GM12873 (cell line): ENCODE measurements around the gene DCLRE1C.

ENCODE experiments used
- CTCF ChIP-seq: IDR thresholded peaks from 2 replicates; pipeline ENCODE4 v1.5.1; 2012; ENCODE audit warnings: low read depth, mild to moderate bottlenecking, moderate library complexity, low read length, control low read depth; ENCODE audit not compliant: insufficient read depth; ENCODE audit errors: missing control alignments

DCLRE1C gene

GRCh38 chr10:14905890-14906289, 48.0 kb downstream of the DCLRE1C start:
- no peak for TF ChIP-seq CTCF

DNA sequence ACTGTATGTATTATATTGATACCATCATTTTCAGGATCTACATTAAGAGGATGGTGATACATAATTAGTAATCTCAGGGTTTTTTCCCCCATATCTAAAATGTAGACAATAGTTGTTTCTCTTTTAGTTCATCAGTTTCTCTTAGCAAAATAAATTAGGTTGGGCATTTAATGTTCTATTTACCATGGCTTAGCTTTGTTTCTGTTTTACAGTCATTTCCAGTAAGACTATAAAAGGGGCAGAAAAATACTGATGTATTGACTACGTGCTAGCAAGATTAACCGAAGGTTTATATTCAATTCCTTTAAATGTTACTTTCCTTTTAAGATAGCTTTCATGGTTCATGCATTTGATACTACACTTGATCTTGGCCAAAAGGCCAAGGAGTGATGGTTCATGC, 49.0 kb downstream of the DCLRE1C start:
- TF ChIP-seq CTCF = no peak

- TF ChIP-seq CTCF = peak; percentile 61
Observed at GRCh38 chr10:14904316-14904732, 49.6 kb downstream of the DCLRE1C start.

DNA sequence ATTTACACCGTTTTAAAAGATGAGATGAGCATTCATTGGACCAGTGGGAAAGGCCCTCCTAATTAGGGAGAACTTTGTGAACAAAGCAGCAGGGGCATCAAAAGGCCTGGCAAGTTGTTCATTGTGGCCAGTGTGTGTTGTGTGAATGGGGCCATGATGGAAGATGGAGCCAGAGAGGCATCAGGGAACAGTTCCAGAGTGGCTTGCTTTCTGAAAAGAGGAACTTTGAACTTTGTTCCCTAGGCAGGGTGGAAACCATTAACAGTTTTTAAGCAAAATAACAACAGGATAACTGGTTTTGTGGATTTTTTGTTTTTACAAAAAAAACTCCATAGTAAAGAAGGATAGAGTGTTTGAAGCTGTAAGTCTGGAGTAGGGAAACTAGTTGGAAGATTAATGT, 62.7 kb downstream of the DCLRE1C start:
- no peak for TF ChIP-seq CTCF

DNA sequence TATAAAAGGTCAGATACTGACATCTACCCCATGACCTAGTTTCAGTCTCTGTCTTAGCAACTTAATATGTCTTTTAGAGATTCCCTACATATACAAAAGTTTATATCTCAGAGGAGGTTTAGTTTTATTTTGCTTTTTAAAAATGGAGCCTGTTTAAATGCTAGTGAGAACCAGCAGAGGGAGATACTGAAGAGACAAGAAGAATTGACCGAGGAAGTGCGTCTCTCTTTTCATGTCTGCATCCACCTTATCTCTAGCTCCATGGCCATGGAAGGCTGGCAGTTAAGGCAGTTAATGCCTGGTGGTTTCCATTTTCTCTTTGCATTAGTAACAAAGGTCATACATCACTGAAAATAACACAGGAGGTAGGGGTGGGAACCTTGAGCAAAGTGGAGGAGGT, 64.6 kb downstream of the DCLRE1C start:
- TF ChIP-seq CTCF = peak; percentile 26

DNA sequence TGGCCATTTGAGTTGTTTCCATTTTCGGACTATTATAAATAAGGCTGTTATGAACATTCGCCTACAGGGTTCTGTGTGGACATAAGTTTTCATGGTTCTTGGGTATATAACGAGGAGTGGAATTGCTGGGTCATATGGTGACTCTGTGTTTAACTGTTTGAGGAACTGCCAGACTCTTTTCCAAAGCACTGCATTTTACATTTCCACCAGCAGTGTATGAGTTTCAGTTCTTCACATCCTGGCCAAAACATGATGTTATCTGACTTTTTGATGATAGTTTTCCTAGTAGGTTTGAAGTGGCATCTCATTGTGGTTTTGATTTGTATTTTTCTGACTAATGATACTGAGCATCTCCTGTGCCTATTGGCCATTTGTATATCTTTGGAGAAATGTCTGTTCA, 69.8 kb downstream of the DCLRE1C start:
- TF ChIP-seq CTCF = no peak

- TF ChIP-seq CTCF = no peak
Observed at GRCh38 chr10:14880229-14880628, 73.7 kb downstream of the DCLRE1C start.

GRCh38 chr10:14879928-14880193, 74.0 kb downstream of the DCLRE1C start:
- TF ChIP-seq CTCF = no peak
